Measurements from ENCODE around the gene DNAI1. TPM values are rescaled to one million over a fixed set of nuclear protein-coding genes. Genes with fewer than 3 reads are reported as not detected.

The DNAI1 gene
- polyA plus RNA-seq, 2 of the 4 experiments (the other 2 are of a cell fraction): 0.27 to 0.40 TPM

DNA sequence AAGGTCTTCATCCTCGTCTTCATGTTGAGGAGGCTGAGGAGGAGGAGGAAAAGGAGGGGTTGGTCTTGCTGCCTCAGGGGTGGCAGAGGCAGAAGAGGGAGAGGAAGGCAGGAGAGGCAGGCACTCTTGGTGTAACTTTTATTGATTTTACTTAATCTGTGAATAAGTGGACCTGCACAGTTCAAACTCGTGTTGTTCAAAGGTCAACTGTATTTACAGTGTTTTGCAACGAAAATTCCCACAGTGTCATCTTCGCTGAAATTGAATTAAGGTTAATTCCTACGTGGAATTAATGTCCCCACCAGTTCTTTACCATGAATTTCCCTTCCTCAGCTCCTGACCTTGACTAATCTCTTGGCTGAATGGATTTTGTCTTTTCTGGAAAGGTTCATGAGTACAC is 85.4 kb downstream of the DNAI1 start:
- FAIRE-seq (no peak), ATAC-seq (no peak), DNase-seq (ENCODE audit: low read depth in 1 of 2, low spot score in 1 of 2) (no peak)
- Histone ChIP-seq H3K4me3 (no peak overlapping the region), H3K9me3 (no peaks in the 10 kb centered on the region), H3K4me2 (0 out of 3 replicates have a peak overlapping the region, but pooled peaks have one; percentile 35), H3K4me1 (peaks cover 12% of the 10 kb centered on the region; the same call in 1 of the 3 replicates), H3K27ac (no peak overlapping the region)
- POLR2A ChIA-PET: no interaction called here
- TF ChIP-seq SMC3 (IDR thresholded peaks at IDR 0.05): no peak
- no peak for TF ChIP-seq ZNF302 (CRISPR knock-in tag; IDR thresholded peaks at IDR 0.05)
- TF ChIP-seq FOSB (CRISPR knock-in tag; IDR thresholded peaks at IDR 0.05): no peak
- no peak for TF ChIP-seq CEBPB (IDR thresholded peaks at IDR 0.05)
- no peak for TF ChIP-seq RARB (CRISPR knock-in tag; IDR thresholded peaks at IDR 0.05)
- TF ChIP-seq, protein P1, sequence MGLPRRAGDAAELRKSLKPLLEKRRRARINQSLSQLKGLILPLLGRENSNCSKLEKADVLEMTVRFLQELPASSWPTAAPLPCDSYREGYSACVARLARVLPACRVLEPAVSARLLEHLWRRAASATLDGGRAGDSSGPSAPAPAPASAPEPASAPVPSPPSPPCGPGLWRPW (IDR thresholded peaks at IDR 0.05): no peak
- TF ChIP-seq GATA3 (IDR thresholded peaks at IDR 0.05; ENCODE audit: borderline replicate concordance): no peak
- TF ChIP-seq, protein P2, sequence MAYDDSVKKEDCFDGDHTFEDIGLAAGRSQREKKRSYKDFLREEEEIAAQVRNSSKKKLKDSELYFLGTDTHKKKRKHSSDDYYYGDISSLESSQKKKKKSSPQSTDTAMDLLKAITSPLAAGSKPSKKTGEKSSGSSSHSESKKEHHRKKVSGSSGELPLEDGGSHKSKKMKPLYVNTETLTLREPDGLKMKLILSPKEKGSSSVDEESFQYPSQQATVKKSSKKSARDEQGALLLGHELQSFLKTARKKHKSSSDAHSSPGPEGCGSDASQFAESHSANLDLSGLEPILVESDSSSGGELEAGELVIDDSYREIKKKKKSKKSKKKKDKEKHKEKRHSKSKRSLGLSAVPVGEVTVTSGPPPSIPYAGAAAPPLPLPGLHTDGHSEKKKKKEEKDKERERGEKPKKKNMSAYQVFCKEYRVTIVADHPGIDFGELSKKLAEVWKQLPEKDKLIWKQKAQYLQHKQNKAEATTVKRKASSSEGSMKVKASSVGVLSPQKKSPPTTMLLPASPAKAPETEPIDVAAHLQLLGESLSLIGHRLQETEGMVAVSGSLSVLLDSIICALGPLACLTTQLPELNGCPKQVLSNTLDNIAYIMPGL (CRISPR knock-in tag; IDR thresholded peaks at IDR 0.05; ENCODE audit: borderline replicate concordance): no peak
- no peak for TF ChIP-seq SREBF2 (IDR thresholded peaks at IDR 0.05)
- TF ChIP-seq, protein P3, sequence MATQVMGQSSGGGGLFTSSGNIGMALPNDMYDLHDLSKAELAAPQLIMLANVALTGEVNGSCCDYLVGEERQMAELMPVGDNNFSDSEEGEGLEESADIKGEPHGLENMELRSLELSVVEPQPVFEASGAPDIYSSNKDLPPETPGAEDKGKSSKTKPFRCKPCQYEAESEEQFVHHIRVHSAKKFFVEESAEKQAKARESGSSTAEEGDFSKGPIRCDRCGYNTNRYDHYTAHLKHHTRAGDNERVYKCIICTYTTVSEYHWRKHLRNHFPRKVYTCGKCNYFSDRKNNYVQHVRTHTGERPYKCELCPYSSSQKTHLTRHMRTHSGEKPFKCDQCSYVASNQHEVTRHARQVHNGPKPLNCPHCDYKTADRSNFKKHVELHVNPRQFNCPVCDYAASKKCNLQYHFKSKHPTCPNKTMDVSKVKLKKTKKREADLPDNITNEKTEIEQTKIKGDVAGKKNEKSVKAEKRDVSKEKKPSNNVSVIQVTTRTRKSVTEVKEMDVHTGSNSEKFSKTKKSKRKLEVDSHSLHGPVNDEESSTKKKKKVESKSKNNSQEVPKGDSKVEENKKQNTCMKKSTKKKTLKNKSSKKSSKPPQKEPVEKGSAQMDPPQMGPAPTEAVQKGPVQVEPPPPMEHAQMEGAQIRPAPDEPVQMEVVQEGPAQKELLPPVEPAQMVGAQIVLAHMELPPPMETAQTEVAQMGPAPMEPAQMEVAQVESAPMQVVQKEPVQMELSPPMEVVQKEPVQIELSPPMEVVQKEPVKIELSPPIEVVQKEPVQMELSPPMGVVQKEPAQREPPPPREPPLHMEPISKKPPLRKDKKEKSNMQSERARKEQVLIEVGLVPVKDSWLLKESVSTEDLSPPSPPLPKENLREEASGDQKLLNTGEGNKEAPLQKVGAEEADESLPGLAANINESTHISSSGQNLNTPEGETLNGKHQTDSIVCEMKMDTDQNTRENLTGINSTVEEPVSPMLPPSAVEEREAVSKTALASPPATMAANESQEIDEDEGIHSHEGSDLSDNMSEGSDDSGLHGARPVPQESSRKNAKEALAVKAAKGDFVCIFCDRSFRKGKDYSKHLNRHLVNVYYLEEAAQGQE (IDR thresholded peaks at IDR 0.05): no peak
- CTCF ChIA-PET: interaction anchor here (0.6 to 11.3 kb wide), 11 partner anchors 10 to 140 kb away, joined by 3 to 297 read pairs (median 4); no protein-coding TSS in a partner anchor
- 11% methylated on average over 5 of the region's 5 CpGs for WGBS (ENCODE audit: missing lambda C conversion rate)

DNA sequence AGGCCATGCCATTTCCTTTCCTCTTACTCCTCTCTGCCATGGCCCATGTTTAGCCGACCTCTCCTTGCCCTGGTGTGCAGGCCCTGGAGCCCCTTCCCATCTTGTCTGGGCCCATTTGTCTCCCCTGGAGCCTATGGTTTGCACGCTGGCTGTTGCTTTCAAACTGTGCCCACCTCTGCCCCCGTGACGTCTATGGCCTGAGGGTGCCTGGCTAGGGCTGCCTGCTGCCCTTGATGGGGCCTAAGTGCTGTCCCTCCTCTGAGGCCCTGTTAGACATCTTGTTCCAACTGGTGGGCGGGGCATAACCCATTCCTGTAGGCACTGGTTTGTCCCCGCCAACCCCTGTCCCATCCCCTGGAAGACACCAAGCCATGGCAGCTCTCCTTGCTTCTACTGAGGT is 86.9 kb downstream of the DNAI1 start:
- H3K4me2 ChIP-seq: no peak overlapping the region
- POLR2A ChIA-PET: no interaction called here
- no peak overlapping the region for H3K27ac ChIP-seq
- no peak for DNase-seq (ENCODE audit: low read depth in 1 of 2, low spot score in 1 of 2)
- TF ChIP-seq POLR2AphosphoS2 (conservative IDR thresholded peaks at IDR 0.05; ENCODE audit: low read length) (no peak), NR3C1 (IDR thresholded peaks at IDR 0.05) (no peak), KDM5A (IDR thresholded peaks at IDR 0.05) (no peak)
- no peak overlapping the region for H3K4me3 ChIP-seq
- ATAC-seq: no peak
- CTCF ChIA-PET: interaction anchor here (3.2 to 11.3 kb wide), 5 partner anchors 24 to 101 kb away, joined by 15 to 297 read pairs (median 59); partner anchors contain the start of gene CNTFR
- WGBS (ENCODE audit: missing lambda C conversion rate): 69% methylated on average over 6 of the region's 6 CpGs
- peaks cover 12% of the 10 kb centered on the region; the same call in 1 of the 3 replicates for H3K4me1 ChIP-seq
- FAIRE-seq: no peak
- H3K9me3 ChIP-seq: no peaks in the 10 kb centered on the region

DNA sequence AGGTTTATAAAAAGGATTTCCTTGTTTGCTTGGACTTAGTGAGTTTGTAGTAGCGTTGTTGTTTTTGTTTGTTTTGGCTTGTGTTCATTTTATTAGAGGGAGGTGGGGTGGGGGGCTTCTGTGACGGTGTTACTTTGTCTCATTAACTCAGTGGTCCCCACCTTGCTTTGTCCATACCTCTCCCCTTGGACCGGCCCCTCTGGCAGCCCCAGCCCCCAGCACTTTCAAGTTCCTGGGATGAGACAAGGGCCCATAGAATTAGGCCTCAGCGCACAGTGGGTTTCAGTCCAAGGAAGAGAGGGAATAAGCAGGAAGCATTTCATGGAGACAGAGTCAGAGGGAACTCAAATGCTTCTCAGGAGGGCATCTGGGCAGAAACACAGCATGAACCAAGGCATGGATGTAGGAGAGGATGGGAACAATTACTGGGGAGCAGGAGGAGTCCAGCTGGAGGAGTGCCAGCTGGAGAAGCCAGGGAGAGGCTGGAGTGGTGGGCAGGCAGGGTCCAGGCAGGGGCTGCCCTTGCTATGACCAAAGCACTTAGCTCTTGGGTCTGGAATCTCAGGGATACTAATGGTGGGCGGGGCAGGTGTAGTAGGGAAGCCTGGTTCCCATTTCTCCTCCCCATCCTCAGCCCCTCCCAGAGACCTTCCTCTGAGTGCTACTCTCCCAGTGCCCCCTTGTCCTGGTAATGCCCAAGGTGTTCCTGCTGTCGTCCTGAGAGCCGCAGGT is 87.7 kb downstream of the DNAI1 start:
- FAIRE-seq (no peak), ATAC-seq (no peak), DNase-seq (ENCODE audit: low read depth in 1 of 2, low spot score in 1 of 2) (no peak)
- Histone ChIP-seq H3K4me1 (peaks cover 9% of the 10 kb centered on the region; the same call in 1 of the 3 replicates), H3K4me3 (no peak overlapping the region), H3K27ac (no peak overlapping the region), H3K4me2 (no peak overlapping the region), H3K9me3 (no peaks in the 10 kb centered on the region)
- CTCF ChIA-PET: interaction anchor here (0.7 to 11.3 kb wide), 28 partner anchors 8 to 214 kb away, joined by 3 to 297 read pairs (median 8); partner anchors contain the start of gene CNTFR
- POLR2A ChIA-PET: no interaction called here
- TF ChIP-seq PHF8 (IDR thresholded peaks at IDR 0.05; ENCODE audit: borderline replicate concordance, low read depth) (no peak), GATA3 (IDR thresholded peaks at IDR 0.05; ENCODE audit: borderline replicate concordance) (no peak), RARB (CRISPR knock-in tag; IDR thresholded peaks at IDR 0.05) (no peak)
- TF ChIP-seq, protein P3 (IDR thresholded peaks at IDR 0.05): no peak
- TF ChIP-seq, protein P4, sequence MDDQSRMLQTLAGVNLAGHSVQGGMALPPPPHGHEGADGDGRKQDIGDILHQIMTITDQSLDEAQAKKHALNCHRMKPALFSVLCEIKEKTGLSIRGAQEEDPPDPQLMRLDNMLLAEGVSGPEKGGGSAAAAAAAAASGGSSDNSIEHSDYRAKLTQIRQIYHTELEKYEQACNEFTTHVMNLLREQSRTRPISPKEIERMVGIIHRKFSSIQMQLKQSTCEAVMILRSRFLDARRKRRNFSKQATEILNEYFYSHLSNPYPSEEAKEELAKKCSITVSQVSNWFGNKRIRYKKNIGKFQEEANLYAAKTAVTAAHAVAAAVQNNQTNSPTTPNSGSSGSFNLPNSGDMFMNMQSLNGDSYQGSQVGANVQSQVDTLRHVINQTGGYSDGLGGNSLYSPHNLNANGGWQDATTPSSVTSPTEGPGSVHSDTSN (IDR thresholded peaks at IDR 0.05): no peak
- TF ChIP-seq, protein P5, sequence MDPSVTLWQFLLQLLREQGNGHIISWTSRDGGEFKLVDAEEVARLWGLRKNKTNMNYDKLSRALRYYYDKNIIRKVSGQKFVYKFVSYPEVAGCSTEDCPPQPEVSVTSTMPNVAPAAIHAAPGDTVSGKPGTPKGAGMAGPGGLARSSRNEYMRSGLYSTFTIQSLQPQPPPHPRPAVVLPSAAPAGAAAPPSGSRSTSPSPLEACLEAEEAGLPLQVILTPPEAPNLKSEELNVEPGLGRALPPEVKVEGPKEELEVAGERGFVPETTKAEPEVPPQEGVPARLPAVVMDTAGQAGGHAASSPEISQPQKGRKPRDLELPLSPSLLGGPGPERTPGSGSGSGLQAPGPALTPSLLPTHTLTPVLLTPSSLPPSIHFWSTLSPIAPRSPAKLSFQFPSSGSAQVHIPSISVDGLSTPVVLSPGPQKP (IDR thresholded peaks at IDR 0.05; ENCODE audit: low read depth, low read length): no peak
- TF ChIP-seq, protein P6, sequence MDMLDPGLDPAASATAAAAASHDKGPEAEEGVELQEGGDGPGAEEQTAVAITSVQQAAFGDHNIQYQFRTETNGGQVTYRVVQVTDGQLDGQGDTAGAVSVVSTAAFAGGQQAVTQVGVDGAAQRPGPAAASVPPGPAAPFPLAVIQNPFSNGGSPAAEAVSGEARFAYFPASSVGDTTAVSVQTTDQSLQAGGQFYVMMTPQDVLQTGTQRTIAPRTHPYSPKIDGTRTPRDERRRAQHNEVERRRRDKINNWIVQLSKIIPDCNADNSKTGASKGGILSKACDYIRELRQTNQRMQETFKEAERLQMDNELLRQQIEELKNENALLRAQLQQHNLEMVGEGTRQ (IDR thresholded peaks at IDR 0.05): 0 out of 2 replicates have a peak, but pooled peaks have one; percentile 15
- WGBS (ENCODE audit: missing lambda C conversion rate): 79% methylated on average over 6 of the region's 7 CpGs
